HG03175 (cell line): ENCODE measurements around the gene SLCO2B1.

ENCODE experiments used
- ATAC-seq: cut with Tn5 transposase; IDR thresholded peaks from one replicate; pipeline ENCODE4 v1.9.1; 2021; ENCODE audit warnings: mild to moderate bottlenecking, moderate library complexity; ENCODE audit not compliant: unreplicated experiment

The SLCO2B1 gene

GRCh38 chr11:75193271-75193670 is 42.4 kb downstream of the SLCO2B1 start:
- ATAC-seq, result no peak

- no peak for ATAC-seq
Observed at GRCh38 chr11:75193711-75194110, 42.8 kb downstream of the SLCO2B1 start.

GRCh38 chr11:75194147-75194546 is 43.2 kb downstream of the SLCO2B1 start:
- ATAC-seq, result no peak

GRCh38 chr11:75195167-75195962 is 44.5 kb downstream of the SLCO2B1 start:
- ATAC-seq, result no peak

- ATAC-seq, result no peak
Observed at GRCh38 chr11:75196426-75196825, 45.5 kb downstream of the SLCO2B1 start.

- ATAC-seq, result no peak
Observed at GRCh38 chr11:75197512-75198277, 46.8 kb downstream of the SLCO2B1 start.

GRCh38 chr11:75198278-75198973 is 47.5 kb downstream of the SLCO2B1 start:
- ATAC-seq, result no peak

- ATAC-seq, result no peak
Observed at GRCh38 chr11:75199412-75199955, 48.6 kb downstream of the SLCO2B1 start.

GRCh38 chr11:75200051-75200450 is 49.1 kb downstream of the SLCO2B1 start:
- no peak for ATAC-seq

- no peak for ATAC-seq
Observed at GRCh38 chr11:75200531-75200930, 49.6 kb downstream of the SLCO2B1 start.

GRCh38 chr11:75201771-75202170 is 50.9 kb downstream of the SLCO2B1 start:
- ATAC-seq, result no peak

- no peak for ATAC-seq
Observed at GRCh38 chr11:75202195-75202594, 51.3 kb downstream of the SLCO2B1 start.

- no peak for ATAC-seq
Observed at GRCh38 chr11:75203138-75203537, 52.2 kb downstream of the SLCO2B1 start.

- no peak for ATAC-seq
Observed at GRCh38 chr11:75203641-75204011, 52.7 kb downstream of the SLCO2B1 start.

- ATAC-seq, result no peak
Observed at GRCh38 chr11:75204012-75204674, 53.2 kb downstream of the SLCO2B1 start.

GRCh38 chr11:75204685-75205563 is 54.0 kb downstream of the SLCO2B1 start:
- ATAC-seq, result peak; percentile 86

GRCh38 chr11:75205564-75206020 is 54.7 kb downstream of the SLCO2B1 start:
- ATAC-seq, result no peak

- ATAC-seq, result no peak
Observed at GRCh38 chr11:75208446-75208845, 57.5 kb downstream of the SLCO2B1 start.

GRCh38 chr11:75212411-75212810 is 61.5 kb downstream of the SLCO2B1 start:
- ATAC-seq, result no peak

GRCh38 chr11:75214411-75214821 is 63.5 kb downstream of the SLCO2B1 start:
- no peak for ATAC-seq
